Measurements from ENCODE around the gene CCND1.

DNA sequence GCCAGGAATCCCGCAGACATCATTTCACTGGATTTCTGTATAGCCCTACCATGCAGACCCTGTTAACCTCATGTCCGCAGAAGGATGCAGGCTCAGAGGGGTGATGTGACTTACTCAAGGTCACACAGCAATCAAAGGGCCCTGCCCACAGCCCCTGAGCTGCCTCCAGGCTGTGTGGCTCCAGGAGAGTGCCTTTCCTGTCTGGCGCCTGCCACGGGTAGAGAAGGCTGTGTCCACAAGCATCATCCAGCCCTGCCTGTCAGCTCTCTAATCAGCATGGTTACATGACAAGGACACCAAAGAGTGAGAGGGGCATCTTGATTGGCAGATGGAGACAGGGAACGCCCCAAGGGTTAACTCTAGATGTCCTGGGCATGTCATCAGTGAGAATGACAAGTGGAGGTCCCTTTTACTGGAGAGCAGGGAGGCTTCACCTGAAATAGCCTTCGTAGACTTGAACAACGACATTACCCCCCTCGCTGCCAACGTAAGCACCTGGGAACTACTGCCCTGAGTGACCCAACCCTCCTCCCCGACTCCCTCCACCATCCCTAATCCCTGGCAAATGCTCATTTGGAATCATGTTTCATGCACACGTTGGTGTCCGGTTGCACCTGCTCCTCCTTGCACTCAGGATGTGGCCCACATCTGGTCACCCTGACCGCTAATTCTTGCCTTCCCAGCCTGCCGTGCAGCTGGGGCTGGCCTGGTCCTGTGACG, 56.0 kb downstream of the CCND1 start:
- TF ChIP-seq POLR2AphosphoS5 (IDR thresholded peaks at IDR 0.05; ENCODE audit: low read depth, low read length) (no peak), TAF1 (IDR thresholded peaks at IDR 0.05; ENCODE audit: borderline replicate concordance, insufficient read depth, low read length) (no peak)

Data from PFSK-1 (cell line).